HepG2 (cell line): ENCODE measurements around the gene KBTBD13. TPM values are rescaled to one million over a fixed set of nuclear protein-coding genes. Genes with fewer than 3 reads are reported as not detected.

Experiments used
- ERF ChIP-seq: IDR thresholded peaks from 2 replicates; pipeline ENCODE4 v1.6.1; 2018; ENCODE audit warnings: missing biosample characterization, missing genetic modification reagents
- HNRNPL ChIP-seq: fragments of 200-400 bp; formaldehyde crosslinking; IDR thresholded peaks from 2 replicates; pipeline ENCODE4 v1.6.1; 2017; ENCODE audit warnings: mild to moderate bottlenecking, low read depth, low read length
- NFATC3 ChIP-seq: sonication (generic); formaldehyde crosslinking; IDR thresholded peaks from 2 replicates; pipeline ENCODE4 v1.5.1; 2020; ENCODE audit warnings: mild to moderate bottlenecking, missing genetic modification reagents
- NFKBIZ ChIP-seq: IDR thresholded peaks from 2 replicates; pipeline ENCODE4 v1.6.1; 2018; ENCODE audit warnings: missing genetic modification reagents, missing compliant biosample characterization
- ZNF253 ChIP-seq: sonication (generic); formaldehyde crosslinking; IDR thresholded peaks from 2 replicates; pipeline ENCODE4 v1.8.0; 2022; ENCODE audit warnings: mild to moderate bottlenecking, missing genetic modification reagents, borderline replicate concordance
- ZNF720 ChIP-seq: sonication (generic); formaldehyde crosslinking; IDR thresholded peaks from 2 replicates; pipeline ENCODE4 v1.4.0; 2020; ENCODE audit warnings: missing genetic modification reagents
- polyA plus RNA-seq, 8 experiments: library from polyadenylated mRNA; depleted of rRNA in 3 of 8; stranded (reverse) in 7 of 8; unstranded in 1 of 8; fragments of >200 nt; fragmentation: Illumina TruSeq in 4 of 8; extraction: Trizol in 4 of 8; gene quantifications; 2 replicates each; pipeline versions ENCODE4 v1.2.1 to v1.2.3, GENCODE V29; 2011 to 2016; ENCODE audit warnings: low read depth in 4 of 8, missing spikeins in 1 of 8, mixed read lengths in 1 of 8; ENCODE audit not compliant: insufficient read depth in 1 of 8
- total RNA-seq, 5 experiments: library from RNA; depleted of rRNA; stranded (reverse); fragments of >200 nt; fragmentation: Illumina TruSeq; extraction: Trizol; gene quantifications; 2 replicates each; pipeline ENCODE4 v1.2.3, GENCODE V29; 2016; ENCODE audit warnings: low read depth in 1 of 5
- TF ChIP-seq, protein P1 (sequence below): sonication (generic); formaldehyde crosslinking; IDR thresholded peaks from 2 replicates; pipeline ENCODE4 v1.4.0; 2020; ENCODE audit warnings: missing genetic modification reagents, low read depth, mild to moderate bottlenecking, borderline replicate concordance
- TF ChIP-seq, protein P2 (sequence below): conservative IDR thresholded peaks from 2 replicates; pipeline ENCODE4 v1.6.1; 2018; ENCODE audit warnings: missing genetic modification reagents
- TF ChIP-seq, protein P3 (sequence below): sonication (generic); formaldehyde crosslinking; conservative IDR thresholded peaks from 2 replicates; pipeline ENCODE4 v1.4.0; 2020; ENCODE audit warnings: missing genetic modification reagents
- TF ChIP-seq, protein P4 (sequence below), 2 experiments: sonication (generic) in 1 of 2; formaldehyde crosslinking in 1 of 2; IDR thresholded peaks; 2 replicates each; pipeline versions ENCODE4 v1.4.0 to v1.6.1; 2016 to 2020; ENCODE audit warnings: borderline replicate concordance in 1 of 2, low read depth in 1 of 2, mild to moderate bottlenecking in 1 of 2, missing genetic modification reagents in 1 of 2
- TF ChIP-seq, protein P5 (sequence below), 2 experiments: sonication (generic) in 1 of 2; formaldehyde crosslinking in 1 of 2; IDR thresholded peaks; 2 replicates each; pipeline versions ENCODE4 v1.4.0 to v1.6.1; 2018 to 2020; ENCODE audit warnings: missing genetic modification reagents in 2 of 2, borderline replicate concordance in 1 of 2, low read depth in 1 of 2, mild to moderate bottlenecking in 1 of 2, missing biosample characterization in 1 of 2
- TF ChIP-seq, protein P6 (sequence below): sonication (generic); formaldehyde crosslinking; IDR thresholded peaks from 2 replicates; pipeline ENCODE4 v1.8.1; 2023; ENCODE audit warnings: missing genetic modification reagents, inconsistent platforms, borderline replicate concordance
- TF ChIP-seq, protein P7 (sequence below): sonication (generic); formaldehyde crosslinking; conservative IDR thresholded peaks from 2 replicates; pipeline ENCODE4 v1.4.0; 2020; ENCODE audit warnings: missing genetic modification reagents

KBTBD13 gene
- total and polyA plus RNA-seq, 2 of the 13 experiments (the other 11 are each of a cell fraction or from before 2014, with no cell fraction given) = not detected

DNA sequence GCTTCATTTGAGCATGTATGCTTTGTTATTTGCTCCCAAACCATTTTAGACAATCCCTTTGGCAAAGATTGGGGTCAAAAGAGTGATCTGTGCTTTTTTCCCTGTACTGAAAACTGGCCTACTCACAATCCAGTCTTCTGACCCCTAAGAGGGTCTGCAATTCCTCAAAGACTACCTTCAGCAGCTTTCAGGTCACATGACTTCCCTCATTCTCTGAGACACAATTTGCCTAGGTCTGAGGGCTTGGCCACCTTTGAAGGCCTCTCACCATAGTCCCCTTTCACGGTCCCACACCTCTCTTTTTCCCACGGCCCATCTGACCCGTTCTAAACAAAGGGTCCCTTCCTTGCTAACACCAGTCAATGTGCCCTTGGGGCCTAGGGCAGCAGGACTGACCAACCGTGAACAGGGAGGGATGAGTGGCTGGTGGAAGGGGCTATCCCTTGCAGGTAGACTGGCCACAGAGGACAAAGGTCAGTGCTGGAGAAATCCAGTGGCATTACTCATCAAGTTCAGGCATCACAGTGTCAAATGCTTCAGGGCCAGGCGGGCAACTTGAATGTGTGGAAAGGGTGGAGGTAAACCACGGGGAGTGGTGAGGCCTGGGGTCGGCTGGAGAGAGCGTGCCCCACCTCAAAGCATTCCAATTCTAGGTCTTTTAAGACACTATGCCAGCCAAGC, 19.5 kb upstream of the KBTBD13 start (continued):
- TF ChIP-seq, protein P1, sequence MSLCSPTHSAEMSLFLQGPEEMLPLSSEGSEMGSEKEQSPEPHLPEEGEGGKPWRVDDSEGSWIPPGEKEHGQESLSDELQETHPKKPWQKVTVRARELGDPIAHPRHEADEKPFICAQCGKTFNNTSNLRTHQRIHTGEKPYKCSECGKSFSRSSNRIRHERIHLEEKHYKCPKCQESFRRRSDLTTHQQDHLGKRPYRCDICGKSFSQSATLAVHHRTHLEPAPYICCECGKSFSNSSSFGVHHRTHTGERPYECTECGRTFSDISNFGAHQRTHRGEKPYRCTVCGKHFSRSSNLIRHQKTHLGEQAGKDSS (CRISPR knock-in tag) = 0 out of 2 replicates have a peak, but pooled peaks have one; percentile 17
- TF ChIP-seq ZNF720 (CRISPR knock-in tag) (no peak), NFATC3 (CRISPR knock-in tag) (no peak), ZNF253 (CRISPR knock-in tag) (no peak), ERF (CRISPR knock-in tag) (peak; percentile 77), NFKBIZ (CRISPR knock-in tag) (peak; percentile 94), HNRNPL (0 out of 2 replicates have a peak, but pooled peaks have one; percentile 39)
- TF ChIP-seq, protein P2, sequence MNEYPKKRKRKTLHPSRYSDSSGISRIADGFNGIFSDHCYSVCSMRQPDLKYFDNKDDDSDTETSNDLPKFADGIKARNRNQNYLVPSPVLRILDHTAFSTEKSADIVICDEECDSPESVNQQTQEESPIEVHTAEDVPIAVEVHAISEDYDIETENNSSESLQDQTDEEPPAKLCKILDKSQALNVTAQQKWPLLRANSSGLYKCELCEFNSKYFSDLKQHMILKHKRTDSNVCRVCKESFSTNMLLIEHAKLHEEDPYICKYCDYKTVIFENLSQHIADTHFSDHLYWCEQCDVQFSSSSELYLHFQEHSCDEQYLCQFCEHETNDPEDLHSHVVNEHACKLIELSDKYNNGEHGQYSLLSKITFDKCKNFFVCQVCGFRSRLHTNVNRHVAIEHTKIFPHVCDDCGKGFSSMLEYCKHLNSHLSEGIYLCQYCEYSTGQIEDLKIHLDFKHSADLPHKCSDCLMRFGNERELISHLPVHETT (CRISPR knock-in tag) = 0 out of 2 replicates have a peak, but pooled peaks have one; percentile 42
- TF ChIP-seq, protein P3, sequence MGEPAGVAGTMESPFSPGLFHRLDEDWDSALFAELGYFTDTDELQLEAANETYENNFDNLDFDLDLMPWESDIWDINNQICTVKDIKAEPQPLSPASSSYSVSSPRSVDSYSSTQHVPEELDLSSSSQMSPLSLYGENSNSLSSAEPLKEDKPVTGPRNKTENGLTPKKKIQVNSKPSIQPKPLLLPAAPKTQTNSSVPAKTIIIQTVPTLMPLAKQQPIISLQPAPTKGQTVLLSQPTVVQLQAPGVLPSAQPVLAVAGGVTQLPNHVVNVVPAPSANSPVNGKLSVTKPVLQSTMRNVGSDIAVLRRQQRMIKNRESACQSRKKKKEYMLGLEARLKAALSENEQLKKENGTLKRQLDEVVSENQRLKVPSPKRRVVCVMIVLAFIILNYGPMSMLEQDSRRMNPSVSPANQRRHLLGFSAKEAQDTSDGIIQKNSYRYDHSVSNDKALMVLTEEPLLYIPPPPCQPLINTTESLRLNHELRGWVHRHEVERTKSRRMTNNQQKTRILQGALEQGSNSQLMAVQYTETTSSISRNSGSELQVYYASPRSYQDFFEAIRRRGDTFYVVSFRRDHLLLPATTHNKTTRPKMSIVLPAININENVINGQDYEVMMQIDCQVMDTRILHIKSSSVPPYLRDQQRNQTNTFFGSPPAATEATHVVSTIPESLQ (CRISPR knock-in tag) = no peak
- TF ChIP-seq, protein P4, sequence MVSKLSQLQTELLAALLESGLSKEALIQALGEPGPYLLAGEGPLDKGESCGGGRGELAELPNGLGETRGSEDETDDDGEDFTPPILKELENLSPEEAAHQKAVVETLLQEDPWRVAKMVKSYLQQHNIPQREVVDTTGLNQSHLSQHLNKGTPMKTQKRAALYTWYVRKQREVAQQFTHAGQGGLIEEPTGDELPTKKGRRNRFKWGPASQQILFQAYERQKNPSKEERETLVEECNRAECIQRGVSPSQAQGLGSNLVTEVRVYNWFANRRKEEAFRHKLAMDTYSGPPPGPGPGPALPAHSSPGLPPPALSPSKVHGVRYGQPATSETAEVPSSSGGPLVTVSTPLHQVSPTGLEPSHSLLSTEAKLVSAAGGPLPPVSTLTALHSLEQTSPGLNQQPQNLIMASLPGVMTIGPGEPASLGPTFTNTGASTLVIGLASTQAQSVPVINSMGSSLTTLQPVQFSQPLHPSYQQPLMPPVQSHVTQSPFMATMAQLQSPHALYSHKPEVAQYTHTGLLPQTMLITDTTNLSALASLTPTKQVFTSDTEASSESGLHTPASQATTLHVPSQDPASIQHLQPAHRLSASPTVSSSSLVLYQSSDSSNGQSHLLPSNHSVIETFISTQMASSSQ (IDR thresholded peaks at IDR 0.05; ENCODE audit: low read depth) = no peak
- TF ChIP-seq, protein P4 (CRISPR knock-in tag; IDR thresholded peaks at IDR 0.05; ENCODE audit: borderline replicate concordance) = 0 out of 2 replicates have a peak, but pooled peaks have one; percentile 45
- TF ChIP-seq, protein P5, sequence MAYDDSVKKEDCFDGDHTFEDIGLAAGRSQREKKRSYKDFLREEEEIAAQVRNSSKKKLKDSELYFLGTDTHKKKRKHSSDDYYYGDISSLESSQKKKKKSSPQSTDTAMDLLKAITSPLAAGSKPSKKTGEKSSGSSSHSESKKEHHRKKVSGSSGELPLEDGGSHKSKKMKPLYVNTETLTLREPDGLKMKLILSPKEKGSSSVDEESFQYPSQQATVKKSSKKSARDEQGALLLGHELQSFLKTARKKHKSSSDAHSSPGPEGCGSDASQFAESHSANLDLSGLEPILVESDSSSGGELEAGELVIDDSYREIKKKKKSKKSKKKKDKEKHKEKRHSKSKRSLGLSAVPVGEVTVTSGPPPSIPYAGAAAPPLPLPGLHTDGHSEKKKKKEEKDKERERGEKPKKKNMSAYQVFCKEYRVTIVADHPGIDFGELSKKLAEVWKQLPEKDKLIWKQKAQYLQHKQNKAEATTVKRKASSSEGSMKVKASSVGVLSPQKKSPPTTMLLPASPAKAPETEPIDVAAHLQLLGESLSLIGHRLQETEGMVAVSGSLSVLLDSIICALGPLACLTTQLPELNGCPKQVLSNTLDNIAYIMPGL (CRISPR knock-in tag; IDR thresholded peaks at IDR 0.05; ENCODE audit: borderline replicate concordance in 1 of 2, low read depth in 1 of 2) = no peak
- TF ChIP-seq, protein P6, sequence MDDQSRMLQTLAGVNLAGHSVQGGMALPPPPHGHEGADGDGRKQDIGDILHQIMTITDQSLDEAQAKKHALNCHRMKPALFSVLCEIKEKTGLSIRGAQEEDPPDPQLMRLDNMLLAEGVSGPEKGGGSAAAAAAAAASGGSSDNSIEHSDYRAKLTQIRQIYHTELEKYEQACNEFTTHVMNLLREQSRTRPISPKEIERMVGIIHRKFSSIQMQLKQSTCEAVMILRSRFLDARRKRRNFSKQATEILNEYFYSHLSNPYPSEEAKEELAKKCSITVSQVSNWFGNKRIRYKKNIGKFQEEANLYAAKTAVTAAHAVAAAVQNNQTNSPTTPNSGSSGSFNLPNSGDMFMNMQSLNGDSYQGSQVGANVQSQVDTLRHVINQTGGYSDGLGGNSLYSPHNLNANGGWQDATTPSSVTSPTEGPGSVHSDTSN = no peak
- TF ChIP-seq, protein P7, sequence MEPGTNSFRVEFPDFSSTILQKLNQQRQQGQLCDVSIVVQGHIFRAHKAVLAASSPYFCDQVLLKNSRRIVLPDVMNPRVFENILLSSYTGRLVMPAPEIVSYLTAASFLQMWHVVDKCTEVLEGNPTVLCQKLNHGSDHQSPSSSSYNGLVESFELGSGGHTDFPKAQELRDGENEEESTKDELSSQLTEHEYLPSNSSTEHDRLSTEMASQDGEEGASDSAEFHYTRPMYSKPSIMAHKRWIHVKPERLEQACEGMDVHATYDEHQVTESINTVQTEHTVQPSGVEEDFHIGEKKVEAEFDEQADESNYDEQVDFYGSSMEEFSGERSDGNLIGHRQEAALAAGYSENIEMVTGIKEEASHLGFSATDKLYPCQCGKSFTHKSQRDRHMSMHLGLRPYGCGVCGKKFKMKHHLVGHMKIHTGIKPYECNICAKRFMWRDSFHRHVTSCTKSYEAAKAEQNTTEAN (CRISPR knock-in tag) = no peak
